Left kidney (tissue), 2 donors: ENCODE results near the gene NPAS1. TPM values are rescaled to one million over a fixed set of nuclear protein-coding genes. Genes with fewer than 3 reads are reported as not detected.

Experiments
- DNase-seq: peaks from one replicate; pipeline ENCODE4 v3.0.0-alpha.2; 2013
- polyA plus RNA-seq: library from polyadenylated mRNA; unstranded; fragments of 120-200 nt; gene quantifications from one replicate; pipeline ENCODE4 v1.2.1, GENCODE V29; 2013; ENCODE audit not compliant: insufficient read length

NPAS1 gene
- polyA plus RNA-seq, 1 donor: 1.3 TPM

- DNase-seq: no peak
Measured at GRCh38 chr19:47020132-47020805, 632 bp downstream of the NPAS1 start.

DNA sequence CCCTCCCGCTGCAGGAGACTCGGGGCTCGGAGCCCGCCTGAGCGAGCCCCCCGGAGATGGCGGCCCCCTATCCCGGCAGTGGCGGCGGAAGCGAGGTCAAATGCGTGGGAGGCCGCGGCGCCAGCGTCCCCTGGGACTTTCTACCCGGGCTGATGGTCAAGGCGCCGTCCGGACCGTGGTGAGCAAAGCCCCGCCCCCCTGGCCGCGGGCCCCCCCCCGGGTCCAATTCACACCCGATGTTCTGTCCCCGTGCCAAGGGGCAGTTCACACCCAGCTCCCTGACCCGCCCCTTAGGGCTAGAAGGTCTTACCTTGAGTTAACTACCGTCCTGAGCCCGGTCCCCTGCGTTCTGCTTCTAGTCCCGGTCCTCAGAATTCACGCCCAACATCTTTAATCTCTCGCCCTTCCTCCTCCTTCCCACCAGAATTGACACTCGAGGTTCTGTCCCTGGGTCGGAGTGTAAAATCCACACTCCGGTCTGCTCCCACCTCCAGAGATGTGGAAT, 1.4 kb downstream of the NPAS1 start:
- DNase-seq: no peak

- no peak for DNase-seq
Measured at GRCh38 chr19:47021536-47022139, 2.0 kb downstream of the NPAS1 start.

DNA sequence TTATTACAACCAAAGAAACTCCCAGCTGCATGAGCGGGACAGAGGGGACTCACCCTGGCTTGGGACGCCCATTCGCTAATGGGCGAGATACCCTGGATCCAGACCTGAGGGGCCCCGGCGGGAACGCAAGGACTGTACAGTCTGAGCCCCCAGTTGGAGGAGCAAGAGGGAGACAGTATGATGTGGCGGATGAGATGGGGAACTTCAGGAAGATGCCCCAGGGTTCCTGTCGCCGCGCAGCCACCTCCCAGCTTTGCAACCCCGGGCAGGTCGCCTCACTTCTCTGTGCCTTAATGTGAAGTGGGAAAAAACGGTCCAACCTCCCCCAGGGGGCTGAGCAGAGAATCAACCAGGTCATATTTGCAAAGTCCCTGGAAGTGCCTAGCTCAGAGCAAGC, 2.5 kb downstream of the NPAS1 start:
- DNase-seq: no peak

- DNase-seq: no peak
Measured at GRCh38 chr19:47022541-47023447, 3.2 kb downstream of the NPAS1 start.

DNA sequence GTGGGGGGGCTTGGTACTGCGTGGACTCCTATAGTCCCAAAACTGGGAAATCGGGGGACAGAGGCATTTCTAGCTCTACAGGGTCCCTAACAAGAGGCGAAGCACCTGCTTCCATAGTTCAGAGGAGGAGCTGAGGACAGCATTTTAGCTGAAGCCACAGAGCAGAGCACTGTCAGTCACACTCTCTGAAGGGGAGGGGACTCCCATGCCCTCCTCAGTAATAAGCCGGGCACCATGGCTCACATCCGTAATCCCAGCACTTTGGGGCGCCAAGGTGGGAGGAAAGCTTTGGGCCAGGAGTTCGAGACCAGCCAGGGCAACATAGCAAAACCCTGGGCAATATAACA, 3.8 kb downstream of the NPAS1 start:
- DNase-seq: no peak

DNA sequence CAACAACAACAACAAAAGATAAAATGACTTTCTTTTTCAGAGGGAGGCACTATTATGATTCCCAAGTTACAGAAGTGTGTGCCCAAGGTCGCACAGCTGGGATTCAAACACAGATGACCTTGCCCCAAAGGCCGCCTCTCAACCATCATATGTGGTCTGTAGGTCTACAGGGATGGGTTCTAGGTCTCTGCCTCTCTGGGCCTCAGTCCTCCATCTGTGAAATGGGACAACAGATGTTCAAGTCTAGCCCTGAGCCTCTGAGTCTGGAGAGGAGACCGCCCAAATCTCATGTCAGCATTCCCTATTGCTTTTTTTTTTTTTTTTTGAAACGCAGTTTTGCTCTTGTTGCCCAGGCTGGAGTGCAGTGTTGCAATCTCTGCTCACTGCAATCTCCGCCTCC, 4.9 kb downstream of the NPAS1 start:
- no peak for DNase-seq

DNA sequence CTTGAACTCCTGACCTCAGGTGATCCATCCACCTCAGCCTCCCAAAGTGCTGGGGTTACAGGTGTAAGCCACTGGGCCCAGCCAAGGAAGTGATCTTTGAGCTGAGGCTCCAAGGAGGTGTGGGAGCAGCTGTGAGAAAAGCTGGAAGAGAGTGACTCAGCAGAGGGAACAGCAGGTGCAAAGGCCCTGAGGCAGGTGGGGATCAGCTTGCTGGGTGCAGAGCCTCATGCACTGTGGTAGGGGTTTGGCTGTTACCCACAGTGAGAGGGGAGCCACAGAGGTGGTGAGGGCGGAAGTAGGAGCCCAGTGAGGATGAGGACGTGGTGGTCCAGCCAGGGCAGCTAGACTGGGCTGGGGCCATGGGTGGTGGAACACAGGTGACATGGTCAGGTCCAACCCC, 6.5 kb downstream of the NPAS1 start:
- DNase-seq: no peak

- DNase-seq: no peak
Measured at GRCh38 chr19:47026889-47027288, 7.3 kb downstream of the NPAS1 start.

DNA sequence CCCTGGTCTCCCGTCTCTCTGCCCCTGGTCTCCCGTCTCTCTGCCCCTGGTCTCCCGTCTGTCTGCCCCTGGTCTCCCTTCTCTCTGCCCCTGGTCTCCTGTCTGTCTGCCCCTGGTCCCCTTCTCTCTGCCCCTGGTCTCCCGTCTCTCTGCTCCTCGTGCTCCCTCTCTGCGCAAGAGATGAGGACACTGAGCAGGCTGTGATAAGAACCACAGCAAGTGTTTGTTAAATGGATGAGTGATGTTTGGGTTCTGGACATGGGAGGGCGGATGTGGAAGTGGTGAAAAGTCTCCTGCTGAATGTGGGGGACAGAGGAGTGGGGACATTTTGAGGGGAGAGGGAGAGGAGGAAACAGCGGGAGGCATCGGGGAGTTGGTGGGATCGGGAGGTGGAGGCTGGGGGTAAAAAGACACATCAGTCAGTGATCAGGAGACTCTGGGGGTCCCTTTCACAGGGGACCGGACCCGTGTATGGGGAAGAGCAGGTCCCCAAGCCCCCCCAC, 8.0 kb downstream of the NPAS1 start:
- DNase-seq: no peak

DNA sequence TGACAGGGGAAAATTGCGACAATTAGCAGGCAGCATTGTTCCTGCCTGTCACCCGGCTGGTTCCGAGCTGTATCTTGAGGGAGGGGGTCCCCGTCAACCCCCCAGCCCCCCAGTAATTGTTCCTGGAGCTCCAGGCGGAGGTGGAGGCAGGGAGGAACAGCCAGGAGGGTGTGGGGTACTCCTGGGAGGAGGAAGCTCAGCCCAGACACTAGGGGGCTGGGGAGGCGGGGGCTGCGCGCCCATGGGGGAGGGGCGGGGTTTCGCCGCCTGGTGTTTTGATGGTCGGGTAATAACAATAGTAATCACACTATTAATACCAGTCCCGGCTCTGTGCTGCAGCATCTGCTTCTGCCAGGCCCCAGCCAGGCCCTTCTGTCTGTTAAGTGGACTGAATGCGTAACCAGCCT, 8.6 kb downstream of the NPAS1 start:
- no peak for DNase-seq

DNA sequence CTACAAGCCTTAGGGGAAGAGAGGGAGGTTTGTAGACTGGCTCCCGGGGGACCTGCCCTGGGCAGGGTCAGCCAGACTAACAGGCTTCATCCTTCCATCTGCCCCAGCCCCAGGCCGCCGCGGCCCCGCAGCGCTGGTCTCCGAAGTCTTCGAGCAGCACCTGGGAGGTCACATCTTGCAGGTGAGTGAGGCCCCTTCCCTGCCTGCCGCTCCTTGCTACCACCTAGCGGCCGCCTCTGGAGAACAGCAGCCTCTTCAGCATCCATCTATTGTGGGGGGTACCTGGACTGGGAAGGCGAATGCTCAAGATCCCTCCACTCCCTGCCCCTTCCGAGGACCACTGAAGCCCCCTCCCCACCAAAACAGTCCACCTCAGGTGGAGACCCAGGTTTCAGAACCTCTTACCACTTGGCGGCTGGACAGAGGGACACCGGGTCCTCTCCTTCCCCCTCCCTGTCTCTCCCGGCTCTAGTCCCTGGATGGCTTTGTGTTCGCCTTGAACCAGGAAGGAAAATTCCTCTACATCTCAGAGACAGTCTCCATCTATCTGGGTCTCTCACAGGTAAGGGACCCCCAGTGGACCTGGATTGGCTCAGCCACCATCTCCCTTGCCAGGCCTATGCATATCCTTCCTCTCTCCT, 12.7 kb downstream of the NPAS1 start:
- no peak for DNase-seq

DNA sequence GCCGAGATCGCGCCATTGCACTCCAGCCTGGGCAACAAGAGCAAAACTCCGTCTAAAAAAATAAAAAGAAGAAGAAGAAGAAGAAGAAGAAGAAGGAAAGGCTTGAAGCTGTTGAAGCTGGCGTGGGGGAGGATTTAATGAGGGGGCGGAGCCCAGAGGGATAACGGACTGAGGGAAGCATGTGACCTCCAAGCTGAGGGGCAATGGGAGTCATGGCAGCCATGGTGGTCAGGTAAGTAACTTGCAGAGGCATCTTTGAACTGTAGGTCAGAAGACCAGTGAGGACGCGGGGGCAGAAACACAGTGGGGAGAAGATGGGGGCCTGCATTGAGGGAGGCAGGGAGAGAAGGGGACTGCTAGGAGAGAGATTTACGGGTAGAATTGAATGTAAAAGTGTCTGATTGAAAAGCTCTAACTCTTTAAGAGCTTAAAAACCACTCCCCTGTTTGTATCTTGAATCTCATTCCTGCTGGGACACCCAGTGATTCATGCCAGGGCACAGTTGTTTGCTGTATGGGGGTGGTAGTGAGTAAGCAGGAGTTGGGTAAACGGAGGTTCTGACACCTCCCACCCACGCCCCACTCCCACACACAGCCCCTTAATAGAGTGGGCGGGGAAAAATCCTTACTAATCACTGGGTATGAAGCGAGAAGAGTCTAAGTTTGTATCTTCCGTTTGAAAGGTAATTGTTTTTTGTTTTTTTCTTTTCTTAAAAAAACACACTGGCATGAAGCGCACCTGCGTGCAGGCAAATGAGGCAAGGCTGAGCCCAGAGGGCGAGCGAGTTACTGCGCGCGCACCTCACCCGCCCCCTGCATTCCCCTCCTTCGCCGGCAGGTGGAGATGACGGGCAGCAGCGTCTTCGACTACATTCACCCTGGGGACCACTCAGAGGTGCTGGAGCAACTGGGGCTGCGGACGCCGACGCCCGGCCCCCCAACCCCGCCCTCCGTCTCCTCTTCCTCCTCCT, 15.8 kb downstream of the NPAS1 start:
- peak; percentile 85 for DNase-seq

- no peak for DNase-seq
Measured at GRCh38 chr19:47036097-47036651, 16.5 kb downstream of the NPAS1 start.

DNA sequence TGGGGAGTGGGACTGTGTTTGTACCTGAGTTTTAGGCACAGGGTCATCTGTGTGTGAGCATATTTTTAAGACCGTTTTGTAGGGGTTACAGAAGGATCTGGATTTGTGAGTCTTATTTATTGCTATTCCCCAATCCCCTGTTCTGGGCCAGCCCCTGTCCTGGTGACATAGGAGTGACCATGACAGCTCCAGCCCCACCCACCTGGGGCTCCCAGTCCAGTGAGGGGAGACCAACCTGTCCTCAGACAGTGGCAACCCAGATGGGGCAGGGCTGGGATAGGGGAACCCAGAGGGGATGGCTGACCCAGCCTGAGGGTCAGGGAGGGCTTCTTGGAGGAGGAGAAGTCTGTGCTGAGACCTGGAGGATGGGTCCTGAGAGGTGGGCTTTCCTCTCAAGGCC, 18.1 kb downstream of the NPAS1 start:
- DNase-seq: no peak

GRCh38 chr19:47039239-47039874, 19.7 kb downstream of the NPAS1 start:
- no peak for DNase-seq

DNA sequence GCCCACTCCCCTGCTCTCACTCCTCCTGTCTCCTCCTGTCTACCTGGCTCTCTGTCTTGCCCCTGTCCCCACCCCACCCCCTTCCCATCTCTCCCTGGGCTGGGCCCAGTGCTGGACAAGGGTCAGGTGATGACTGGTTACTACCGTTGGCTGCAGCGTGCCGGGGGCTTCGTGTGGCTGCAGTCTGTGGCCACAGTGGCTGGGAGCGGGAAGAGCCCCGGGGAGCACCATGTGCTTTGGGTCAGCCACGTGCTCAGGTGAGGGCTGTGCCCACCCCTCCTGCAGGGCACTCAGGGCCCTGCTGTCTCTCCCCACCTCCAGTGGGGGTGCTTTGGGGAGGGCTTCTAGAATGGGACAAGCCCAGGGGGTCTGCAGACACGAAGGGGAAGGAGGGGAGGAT, 21.2 kb downstream of the NPAS1 start:
- DNase-seq: no peak

DNA sequence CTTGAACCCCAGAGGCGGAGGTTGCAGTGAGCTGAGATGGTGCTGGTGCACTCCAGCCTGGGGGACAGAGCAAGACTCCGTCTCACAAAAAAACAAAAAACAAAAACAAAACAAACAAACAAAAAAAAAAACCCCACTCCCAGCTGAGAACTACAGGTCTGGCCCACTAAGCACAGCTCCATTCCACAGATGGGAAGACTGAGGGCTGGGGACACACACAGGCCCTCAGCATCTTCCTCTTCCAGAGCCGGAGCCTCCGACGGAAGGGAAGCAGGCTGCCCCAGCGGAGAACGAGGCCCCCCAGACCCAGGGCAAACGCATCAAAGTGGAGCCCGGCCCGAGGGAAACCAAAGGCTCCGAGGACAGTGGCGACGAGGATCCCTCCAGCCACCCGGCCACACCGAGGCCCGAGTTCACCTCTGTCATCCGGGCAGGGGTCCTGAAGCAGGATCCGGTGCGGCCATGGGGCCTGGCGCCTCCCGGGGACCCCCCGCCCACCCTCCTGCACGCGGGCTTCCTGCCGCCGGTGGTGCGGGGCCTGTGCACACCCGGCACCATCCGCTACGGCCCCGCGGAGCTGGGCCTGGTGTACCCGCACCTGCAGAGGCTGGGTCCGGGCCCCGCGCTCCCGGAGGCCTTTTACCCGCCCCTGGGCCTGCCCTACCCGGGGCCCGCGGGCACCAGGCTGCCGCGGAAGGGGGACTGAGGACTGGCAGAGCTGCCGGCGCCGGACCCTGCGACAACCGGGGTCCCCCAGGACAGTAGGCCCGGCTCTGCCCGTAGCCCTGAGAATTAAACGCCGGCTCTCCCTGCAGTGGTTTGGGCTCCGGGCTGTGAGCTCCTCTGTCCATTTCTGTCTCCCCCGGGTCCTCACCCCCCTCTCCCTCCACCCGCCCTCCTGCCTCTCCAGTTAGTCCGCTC, 25.6 kb downstream of the NPAS1 start:
- DNase-seq: no peak

DNA sequence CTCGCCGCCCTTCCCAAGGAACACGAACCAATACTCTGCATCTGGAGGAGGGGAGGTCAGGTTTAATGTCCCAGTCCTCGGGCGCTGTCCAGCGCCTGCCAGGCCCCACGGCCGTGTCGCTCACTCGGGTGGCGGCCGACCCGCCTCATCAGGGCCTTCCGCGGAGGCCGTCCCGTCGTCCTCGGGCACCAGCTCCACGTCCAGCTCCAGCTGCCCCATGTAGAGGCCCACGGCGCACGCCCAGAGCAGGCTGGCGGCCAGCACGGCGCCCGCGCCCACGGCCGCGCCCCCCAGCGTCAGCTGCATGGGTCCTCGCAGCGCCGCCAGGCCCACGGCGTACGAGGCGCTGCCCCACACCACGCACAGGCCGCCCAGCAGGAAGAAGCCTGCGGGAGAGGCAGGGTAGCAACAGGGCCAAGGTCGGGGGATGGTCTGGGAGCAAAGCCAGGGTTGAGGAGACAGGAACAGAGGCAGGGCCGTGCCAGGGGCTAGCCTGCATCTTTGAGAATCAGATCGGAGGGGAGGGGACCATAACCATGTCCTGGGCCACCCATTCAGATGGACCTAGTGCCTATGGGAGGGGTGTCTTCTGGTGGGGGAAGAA, 26.3 kb downstream of the NPAS1 start:
- no peak for DNase-seq
